ENCODE results near the gene TGFA. TPM values are rescaled to one million over a fixed set of nuclear protein-coding genes. Genes with fewer than 3 reads are reported as not detected.

TGFA gene
- total RNA-seq, 1 experiment from 2014 or later: 50.1 TPM

GRCh38 chr2:70515938-70516337, 37.7 kb downstream of the TGFA start:
- H3K27ac ChIP-seq (ENCODE audit: low read depth, low read length): no peak overlapping the region
- H3K36me3 ChIP-seq (ENCODE audit: control insufficient read depth in 1 of 2, insufficient read depth in 2 of 2, low read length in 2 of 2): peaks cover 0 to 5% of the 10 kb centered on the region in 2 experiments; a peak in 1 of 4 replicates
- H4K20me1 ChIP-seq (ENCODE audit: insufficient read depth): no peaks in the 10 kb centered on the region; the same call in 1 of the 2 replicates
- H3K4me3 ChIP-seq (replicated peaks in 1 of 2; ENCODE audit: low read depth in 1 of 2, low read length in 2 of 2): no peak overlapping the region
- intact Hi-C loops (cut with micrococcal nuclease): no loop called here
- ATAC-seq: no peak
- RAD21 ChIA-PET (ENCODE audit: low non-redundant PET in 1 of 2, low total read pairs in 2 of 2, uncharacterized antibody in 2 of 2, unreplicated experiment in 2 of 2): no interaction called here
- POLR2A ChIA-PET: no interaction called here
- no peak overlapping the region for H3K9ac ChIP-seq (ENCODE audit: low read length)
- H3K27me3 ChIP-seq (ENCODE audit: insufficient read depth, low read length): no peaks in the 10 kb centered on the region
- H2AFZ ChIP-seq (ENCODE audit: low read depth, low read length, poor library complexity, severe bottlenecking): no peak overlapping the region
- peaks cover 56% of the 10 kb centered on the region for H3K79me2 ChIP-seq (ENCODE audit: insufficient read depth, low read length)
- DNase-seq (ENCODE audit: low read depth, low spot score): no peak
- H3K4me2 ChIP-seq (ENCODE audit: low read length): no peak overlapping the region; the same call in 1 of the 2 replicates
- no peaks in the 10 kb centered on the region for H3K9me3 ChIP-seq (ENCODE audit: control insufficient read depth in 1 of 2, insufficient read depth in 1 of 2, low read depth in 1 of 2, low read length in 2 of 2)
- no peaks in the 10 kb centered on the region for H3K9me2 ChIP-seq (ENCODE audit: insufficient read depth)
- no peak for TF ChIP-seq ZFX (IDR thresholded peaks at IDR 0.05)
- TF ChIP-seq EZH2 (IDR thresholded peaks at IDR 0.05): no peak
- CTCF ChIA-PET: no interaction called here
- BruUV-seq (replicated peaks): no TSS peak
- peaks cover 25 to 64% of the 10 kb centered on the region in 2 experiments for H3K4me1 ChIP-seq (ENCODE audit: control insufficient read depth in 1 of 2, insufficient read depth in 2 of 2, low read length in 2 of 2)

- peaks cover 46% of the 10 kb centered on the region for H3K79me2 ChIP-seq (ENCODE audit: insufficient read depth, low read length)
- H3K4me2 ChIP-seq (ENCODE audit: low read length): peak overlapping the region; percentile 30; the same call in 1 of the 2 replicates
- TF ChIP-seq SIN3A (IDR thresholded peaks at IDR 0.05; ENCODE audit: low read depth): no peak
- TF ChIP-seq MAX (IDR thresholded peaks at IDR 0.05): no peak
- TF ChIP-seq EZH2 (IDR thresholded peaks at IDR 0.05): no peak
- TF ChIP-seq TCF7L2 (IDR thresholded peaks at IDR 0.05; ENCODE audit: borderline replicate concordance, extremely low read depth, insufficient read depth, insufficient read length): no peak
- no peak for TF ChIP-seq REST (IDR thresholded peaks at IDR 0.05; ENCODE audit: low read depth)
- no peak for TF ChIP-seq ZFX (IDR thresholded peaks at IDR 0.05)
- no peak for TF ChIP-seq ATF3 (IDR thresholded peaks at IDR 0.05)
- TF ChIP-seq YY1 (IDR thresholded peaks at IDR 0.05; ENCODE audit: extremely low read depth, insufficient replicate concordance, low read depth, low read length): no peak
- no peak for TF ChIP-seq POLR2AphosphoS5 (IDR thresholded peaks at IDR 0.05; ENCODE audit: low read depth, low read length)
- no peak for TF ChIP-seq EGR1 (IDR thresholded peaks at IDR 0.05; ENCODE audit: low read depth)
- no peak for TF ChIP-seq CTCF (IDR thresholded peaks at IDR 0.05 in 2 of 3, conservative IDR thresholded peaks at IDR 0.05 in 1 of 3; ENCODE audit: borderline replicate concordance in 1 of 3, insufficient read depth in 1 of 3, low read depth in 2 of 3, low read length in 2 of 3)
- TF ChIP-seq ELF1 (IDR thresholded peaks at IDR 0.05; ENCODE audit: borderline replicate concordance, low read depth): no peak
- no peak for TF ChIP-seq SP1 (IDR thresholded peaks at IDR 0.05; ENCODE audit: low read depth)
- TF ChIP-seq FOSL1 (IDR thresholded peaks at IDR 0.05; ENCODE audit: low read depth): no peak
- TF ChIP-seq RAD21 (IDR thresholded peaks at IDR 0.05; ENCODE audit: low read depth): no peak
Measured at GRCh38 chr2:70514612-70515055, 39.0 kb downstream of the TGFA start.

More at GRCh38 chr2:70514612-70515055, 39.0 kb downstream of the TGFA start:
- no peaks in the 10 kb centered on the region for H3K27me3 ChIP-seq (ENCODE audit: insufficient read depth, low read length)
- no peaks in the 10 kb centered on the region; the same call in 1 of the 2 replicates for H4K20me1 ChIP-seq (ENCODE audit: insufficient read depth)
- peaks cover 22 to 67% of the 10 kb centered on the region in 2 experiments for H3K4me1 ChIP-seq (ENCODE audit: control insufficient read depth in 1 of 2, insufficient read depth in 2 of 2, low read length in 2 of 2)
- no peaks in the 10 kb centered on the region for H3K9me2 ChIP-seq (ENCODE audit: insufficient read depth)
- H2AFZ ChIP-seq (ENCODE audit: low read depth, low read length, poor library complexity, severe bottlenecking): no peak overlapping the region
- ChIA-PET POLR2A (no interaction called here), CTCF (no interaction called here), RAD21 (ENCODE audit: low non-redundant PET in 1 of 2, low total read pairs in 2 of 2, uncharacterized antibody in 2 of 2, unreplicated experiment in 2 of 2) (no interaction called here)
- no peak overlapping the region for H3K4me3 ChIP-seq (replicated peaks in 1 of 2; ENCODE audit: low read depth in 1 of 2, low read length in 2 of 2)
- H3K36me3 ChIP-seq (ENCODE audit: control insufficient read depth in 1 of 2, insufficient read depth in 2 of 2, low read length in 2 of 2): peaks cover 0 to 5% of the 10 kb centered on the region in 2 experiments; a peak in 1 of 4 replicates
- DNase-seq (ENCODE audit: low read depth, low spot score) (no peak), ATAC-seq (0 out of 2 replicates have a peak, but pooled peaks have one; percentile 21)
- H3K9me3 ChIP-seq (ENCODE audit: control insufficient read depth in 1 of 2, insufficient read depth in 1 of 2, low read depth in 1 of 2, low read length in 2 of 2): no peaks in the 10 kb centered on the region
- no peak overlapping the region for H3K27ac ChIP-seq (ENCODE audit: low read depth, low read length)
- intact Hi-C loops (cut with micrococcal nuclease): no loop called here
- BruUV-seq (replicated peaks): no TSS peak
- no peak overlapping the region for H3K9ac ChIP-seq (ENCODE audit: low read length)

All from HCT116 (cell line).